Measurements from ENCODE around the gene TIE1.

GRCh38 chr1:43253876-43254275, 46.9 kb upstream of the TIE1 start:
- TF ChIP-seq CTCF (conservative IDR thresholded peaks at IDR 0.05) (no peak), EZH2 (IDR thresholded peaks at IDR 0.05; ENCODE audit: low read depth) (no peak)
